DND-41 (cell line): Measurements from ENCODE around the gene SPSB3.

Experiments used
- EZH2 ChIP-seq: IDR thresholded peaks from 3 replicates; pipeline ENCODE4 v1.6.1; 2012; ENCODE audit warnings: borderline replicate concordance, low read depth, mild to moderate bottlenecking, moderate library complexity, low read length, inconsistent platforms; ENCODE audit not compliant: severe bottlenecking
- TF ChIP-seq, protein P1 (sequence below): IDR thresholded peaks from 2 replicates; pipeline ENCODE4 v1.5.1; 2012; ENCODE audit warnings: borderline replicate concordance, low read length, moderate library complexity, mild to moderate bottlenecking; ENCODE audit not compliant: poor library complexity, severe bottlenecking; ENCODE audit errors: extremely low read depth

DNA sequence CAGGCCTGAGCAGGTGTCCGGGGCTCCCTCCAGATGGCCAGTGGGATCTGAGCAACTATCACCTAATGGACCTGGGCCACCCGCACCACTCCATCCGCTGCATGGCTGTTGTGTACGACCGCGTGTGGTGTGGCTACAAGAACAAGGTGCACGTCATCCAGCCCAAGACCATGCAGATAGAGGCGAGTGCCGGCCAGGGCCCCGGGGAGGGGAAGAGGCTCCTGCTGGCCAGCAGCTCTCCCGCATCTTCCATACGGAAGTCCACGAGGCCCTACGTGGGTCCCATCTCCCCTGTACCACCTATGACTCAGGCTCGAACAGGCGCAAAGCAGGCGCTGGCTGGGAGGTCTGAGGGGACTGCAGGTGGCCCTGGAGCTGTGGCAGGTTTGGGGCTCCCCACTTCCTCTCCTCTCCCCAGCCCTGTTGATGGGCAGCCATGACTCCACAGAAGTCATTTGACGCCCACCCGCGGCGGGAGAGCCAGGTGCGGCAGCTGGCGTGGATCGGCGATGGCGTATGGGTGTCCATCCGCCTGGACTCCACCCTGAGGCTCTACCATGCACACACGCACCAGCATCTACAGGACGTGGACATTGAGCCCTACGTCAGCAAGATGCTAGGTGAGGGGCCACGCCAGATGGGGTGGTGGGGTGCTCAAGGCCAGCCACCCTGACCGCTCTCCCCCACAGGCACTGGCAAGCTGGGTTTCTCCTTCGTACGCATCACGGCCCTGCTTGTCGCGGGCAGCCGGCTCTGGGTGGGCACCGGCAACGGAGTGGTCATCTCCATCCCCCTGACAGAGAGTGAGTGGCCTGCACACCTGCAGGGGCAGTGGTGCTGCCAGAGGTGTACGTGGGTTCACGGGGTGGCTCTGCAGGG, 15.0 kb downstream of the SPSB3 start:
- TF ChIP-seq, protein P1, sequence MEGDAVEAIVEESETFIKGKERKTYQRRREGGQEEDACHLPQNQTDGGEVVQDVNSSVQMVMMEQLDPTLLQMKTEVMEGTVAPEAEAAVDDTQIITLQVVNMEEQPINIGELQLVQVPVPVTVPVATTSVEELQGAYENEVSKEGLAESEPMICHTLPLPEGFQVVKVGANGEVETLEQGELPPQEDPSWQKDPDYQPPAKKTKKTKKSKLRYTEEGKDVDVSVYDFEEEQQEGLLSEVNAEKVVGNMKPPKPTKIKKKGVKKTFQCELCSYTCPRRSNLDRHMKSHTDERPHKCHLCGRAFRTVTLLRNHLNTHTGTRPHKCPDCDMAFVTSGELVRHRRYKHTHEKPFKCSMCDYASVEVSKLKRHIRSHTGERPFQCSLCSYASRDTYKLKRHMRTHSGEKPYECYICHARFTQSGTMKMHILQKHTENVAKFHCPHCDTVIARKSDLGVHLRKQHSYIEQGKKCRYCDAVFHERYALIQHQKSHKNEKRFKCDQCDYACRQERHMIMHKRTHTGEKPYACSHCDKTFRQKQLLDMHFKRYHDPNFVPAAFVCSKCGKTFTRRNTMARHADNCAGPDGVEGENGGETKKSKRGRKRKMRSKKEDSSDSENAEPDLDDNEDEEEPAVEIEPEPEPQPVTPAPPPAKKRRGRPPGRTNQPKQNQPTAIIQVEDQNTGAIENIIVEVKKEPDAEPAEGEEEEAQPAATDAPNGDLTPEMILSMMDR = no peak
- TF ChIP-seq EZH2 = no peak
